H1 (cell line): ENCODE results near the gene CELF4.

Experiments
- BRCA1 ChIP-seq: IDR thresholded peaks from 2 replicates; pipeline ENCODE4 v1.6.1; 2012; ENCODE audit warnings: low read depth, low read length, improper control_type of control experiment
- CEBPB ChIP-seq: IDR thresholded peaks from 2 replicates; pipeline ENCODE4 v1.6.1; 2012; ENCODE audit warnings: low read depth, low read length
- GABPA ChIP-seq: IDR thresholded peaks from 2 replicates; pipeline ENCODE4 v1.6.1; 2011; ENCODE audit warnings: mild to moderate bottlenecking, low read length, moderate library complexity, borderline replicate concordance; ENCODE audit not compliant: insufficient read depth
- JUN ChIP-seq: IDR thresholded peaks from 2 replicates; pipeline ENCODE4 v1.6.1; 2011; ENCODE audit warnings: low read depth, mild to moderate bottlenecking, improper control_type of control experiment, low read length
- POLR2AphosphoS5 ChIP-seq: IDR thresholded peaks from 2 replicates; pipeline ENCODE4 v1.6.1; 2011; ENCODE audit warnings: low read depth, low read length
- TBP ChIP-seq: IDR thresholded peaks from 2 replicates; pipeline ENCODE4 v1.6.1; 2011; ENCODE audit warnings: low read depth, low read length, improper control_type of control experiment
- TF ChIP-seq, protein P1 (sequence below): IDR thresholded peaks from 2 replicates; pipeline ENCODE4 v1.6.1; 2012; ENCODE audit warnings: low read length, inconsistent platforms
- TF ChIP-seq, protein P2 (sequence below), 3 experiments: IDR thresholded peaks; 1 replicate in 2 of 3; 2 replicates in 1 of 3; pipeline versions ENCODE4 v1.5.1 to v1.6.1; 2011; ENCODE audit warnings: low read length in 3 of 3, mild to moderate bottlenecking in 3 of 3, inconsistent platforms in 2 of 3, low read depth in 1 of 3, moderate library complexity in 1 of 3; ENCODE audit not compliant: insufficient read depth in 1 of 3; ENCODE audit errors: control extremely low read depth in 1 of 3

DNA sequence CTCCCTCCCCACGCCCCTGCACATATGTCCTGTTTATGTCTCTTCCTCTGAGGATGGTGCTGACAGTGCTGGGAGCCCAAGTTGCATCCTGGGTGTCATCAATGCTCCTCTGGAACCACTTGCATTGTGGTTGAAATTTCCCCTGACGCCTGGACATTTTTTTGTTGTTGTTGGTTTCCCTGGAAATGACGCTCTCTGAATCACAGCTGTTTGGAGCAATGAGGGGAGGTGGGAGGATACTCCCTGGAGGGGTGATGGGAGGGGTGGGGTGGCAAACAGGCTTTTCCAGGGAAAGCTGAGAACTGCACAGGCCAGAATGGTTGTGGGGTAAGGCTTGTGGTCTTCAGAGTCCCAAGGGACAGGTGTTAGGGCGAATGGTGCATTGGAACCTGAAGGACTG, 29.6 kb downstream of the CELF4 start:
- TF ChIP-seq CEBPB, result no peak
- TF ChIP-seq, protein P1, sequence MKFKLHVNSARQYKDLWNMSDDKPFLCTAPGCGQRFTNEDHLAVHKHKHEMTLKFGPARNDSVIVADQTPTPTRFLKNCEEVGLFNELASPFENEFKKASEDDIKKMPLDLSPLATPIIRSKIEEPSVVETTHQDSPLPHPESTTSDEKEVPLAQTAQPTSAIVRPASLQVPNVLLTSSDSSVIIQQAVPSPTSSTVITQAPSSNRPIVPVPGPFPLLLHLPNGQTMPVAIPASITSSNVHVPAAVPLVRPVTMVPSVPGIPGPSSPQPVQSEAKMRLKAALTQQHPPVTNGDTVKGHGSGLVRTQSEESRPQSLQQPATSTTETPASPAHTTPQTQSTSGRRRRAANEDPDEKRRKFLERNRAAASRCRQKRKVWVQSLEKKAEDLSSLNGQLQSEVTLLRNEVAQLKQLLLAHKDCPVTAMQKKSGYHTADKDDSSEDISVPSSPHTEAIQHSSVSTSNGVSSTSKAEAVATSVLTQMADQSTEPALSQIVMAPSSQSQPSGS, result no peak
- TF ChIP-seq, protein P2, sequence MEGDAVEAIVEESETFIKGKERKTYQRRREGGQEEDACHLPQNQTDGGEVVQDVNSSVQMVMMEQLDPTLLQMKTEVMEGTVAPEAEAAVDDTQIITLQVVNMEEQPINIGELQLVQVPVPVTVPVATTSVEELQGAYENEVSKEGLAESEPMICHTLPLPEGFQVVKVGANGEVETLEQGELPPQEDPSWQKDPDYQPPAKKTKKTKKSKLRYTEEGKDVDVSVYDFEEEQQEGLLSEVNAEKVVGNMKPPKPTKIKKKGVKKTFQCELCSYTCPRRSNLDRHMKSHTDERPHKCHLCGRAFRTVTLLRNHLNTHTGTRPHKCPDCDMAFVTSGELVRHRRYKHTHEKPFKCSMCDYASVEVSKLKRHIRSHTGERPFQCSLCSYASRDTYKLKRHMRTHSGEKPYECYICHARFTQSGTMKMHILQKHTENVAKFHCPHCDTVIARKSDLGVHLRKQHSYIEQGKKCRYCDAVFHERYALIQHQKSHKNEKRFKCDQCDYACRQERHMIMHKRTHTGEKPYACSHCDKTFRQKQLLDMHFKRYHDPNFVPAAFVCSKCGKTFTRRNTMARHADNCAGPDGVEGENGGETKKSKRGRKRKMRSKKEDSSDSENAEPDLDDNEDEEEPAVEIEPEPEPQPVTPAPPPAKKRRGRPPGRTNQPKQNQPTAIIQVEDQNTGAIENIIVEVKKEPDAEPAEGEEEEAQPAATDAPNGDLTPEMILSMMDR (IDR thresholded peaks at IDR 0.05; ENCODE audit: control extremely low read depth in 1 of 3, insufficient read depth in 1 of 3, low read depth in 1 of 3, low read length in 3 of 3), result no peak
- no peak for TF ChIP-seq TBP
- no peak for TF ChIP-seq GABPA
- TF ChIP-seq JUN, result no peak
- no peak for TF ChIP-seq POLR2AphosphoS5
- TF ChIP-seq BRCA1, result no peak
